H1 (cell line): ENCODE results near the gene VPREB1. TPM values are rescaled to one million over a fixed set of nuclear protein-coding genes. Genes with fewer than 3 reads are reported as not detected.

Source experiments
- CTCF ChIA-PET: fragments of 300-600 bp; sonication (Branson Sonifier 250); formaldehyde crosslinking; loops from one replicate; lab custom pipeline; 2021; ENCODE audit not compliant: partially characterized antibody; lab: Charles Lee
- POLR2A ChIA-PET: fragments of 300-600 bp; sonication (Branson Sonifier 250); formaldehyde crosslinking; loops from one replicate; lab custom pipeline; 2021; ENCODE audit warnings: inconsistent platforms; ENCODE audit not compliant: partially characterized antibody; lab: Charles Lee
- DNase-seq, 2 experiments: peaks; one replicate each; pipeline versions ENCODE4 v3.0.0 to v3.0.0-alpha.2; 2010 to 2022; ENCODE audit warnings: low spot score in 2 of 2, low read depth in 1 of 2, mixed read lengths in 1 of 2
- FAIRE-seq: peaks from 2 replicates; lab custom pipeline; 2011; peaks lifted over from hg19 to GRCh38; lab: Jason Lieb, UNC
- H2AFZ ChIP-seq: 2 replicates; pipeline ENCODE4 v1.8.1; 2012; ENCODE audit warnings: low read length, inconsistent platforms
- H2AK5ac ChIP-seq: 2 replicates; pipeline ENCODE4 v1.6.1; 2013; ENCODE audit warnings: low read depth, low read length
- H2BK120ac ChIP-seq: replicated peaks from 2 replicates; pipeline ENCODE3; 2013; ENCODE audit warnings: low read depth, low read length, inconsistent platforms
- H2BK12ac ChIP-seq: 2 replicates; pipeline ENCODE4 v1.6.1; 2013; ENCODE audit warnings: low read depth, low read length
- H2BK15ac ChIP-seq: 2 replicates; pipeline ENCODE4 v1.6.1; 2013; ENCODE audit warnings: low read length
- H2BK20ac ChIP-seq: 2 replicates; pipeline ENCODE4 v1.6.1; 2013; ENCODE audit warnings: low read length
- H2BK5ac ChIP-seq: 2 replicates; pipeline ENCODE4 v1.6.1; 2013; ENCODE audit warnings: low read depth, low read length
- H3K14ac ChIP-seq: 2 replicates; pipeline ENCODE4 v1.6.1; 2013; ENCODE audit warnings: inconsistent platforms; ENCODE audit not compliant: insufficient read length
- H3K18ac ChIP-seq: 2 replicates; pipeline ENCODE4 v1.6.1; 2013; ENCODE audit warnings: low read length; ENCODE audit errors: extremely low read depth
- H3K23ac ChIP-seq: 2 replicates; pipeline ENCODE4 v1.6.1; 2013; ENCODE audit warnings: inconsistent platforms; ENCODE audit not compliant: insufficient read length
- H3K23me2 ChIP-seq: 2 replicates; pipeline ENCODE4 v1.6.1; 2013; ENCODE audit warnings: low read depth, low read length
- H3K27ac ChIP-seq: 2 replicates; pipeline ENCODE4 v1.6.1; 2011; ENCODE audit warnings: low read depth, low read length, inconsistent platforms
- H3K27me3 ChIP-seq, 4 experiments: replicated peaks in 1 of 4; 1 replicate in 1 of 4; 2 replicates in 3 of 4; pipeline versions ENCODE4 v1.6.1 to v1.8.1; 2011 to 2013; ENCODE audit warnings: low read length in 3 of 4, mild to moderate bottlenecking in 3 of 4, inconsistent platforms in 2 of 4, mixed read lengths in 2 of 4, moderate library complexity in 1 of 4; ENCODE audit not compliant: control insufficient read depth in 3 of 4, insufficient read depth in 3 of 4; ENCODE audit errors: extremely low read depth in 1 of 4
- H3K36me3 ChIP-seq, 4 experiments: 2 replicates each; pipeline versions ENCODE4 v1.6.1 to v1.8.1; 2011 to 2013; ENCODE audit warnings: mild to moderate bottlenecking in 4 of 4, low read length in 3 of 4, moderate library complexity in 2 of 4, control low read depth in 1 of 4, inconsistent platforms in 1 of 4; ENCODE audit not compliant: insufficient read depth in 4 of 4, control insufficient read depth in 2 of 4
- H3K4ac ChIP-seq: replicated peaks from 2 replicates; pipeline ENCODE3; 2013; ENCODE audit warnings: low read length, low read depth, mixed read lengths, inconsistent platforms; ENCODE audit not compliant: insufficient read length
- H3K4me1 ChIP-seq, 4 experiments: replicated peaks in 1 of 4; 1 replicate in 1 of 4; 2 replicates in 3 of 4; pipeline versions ENCODE4 v1.6.1 to v1.8.1; 2011 to 2013; ENCODE audit warnings: low read length in 3 of 4, inconsistent platforms in 2 of 4, mixed read lengths in 1 of 4; ENCODE audit not compliant: insufficient read depth in 4 of 4, control insufficient read depth in 3 of 4
- H3K4me2 ChIP-seq, 2 experiments: 2 replicates each; pipeline versions ENCODE4 v1.6.1 to v1.8.1; 2011 to 2013; ENCODE audit warnings: low read depth in 2 of 2, low read length in 2 of 2, control low read depth in 1 of 2, inconsistent platforms in 1 of 2, mild to moderate bottlenecking in 1 of 2; ENCODE audit not compliant: insufficient read depth in 1 of 2
- H3K4me3 ChIP-seq, 4 experiments: fragments of 200-600, 300-600 bp in 1 of 4; sonication (generic), shearing (Covaris generic), sonication (Bioruptor Twin) in 1 of 4; 2 replicates each; pipeline versions ENCODE4 v1.5.1 to v1.8.1; 2011 to 2016; ENCODE audit warnings: low read length in 4 of 4, low read depth in 3 of 4, control low read depth in 2 of 4, inconsistent platforms in 2 of 4, mild to moderate bottlenecking in 2 of 4, mixed read lengths in 1 of 4, moderate library complexity in 1 of 4; ENCODE audit not compliant: insufficient read depth in 2 of 4; ENCODE audit errors: extremely low read depth in 1 of 4
- H3K56ac ChIP-seq: replicated peaks from 2 replicates; pipeline ENCODE3; 2013; ENCODE audit warnings: low read depth, mild to moderate bottlenecking, mixed read lengths, low read length, inconsistent platforms; ENCODE audit not compliant: insufficient read length
- H3K79me1 ChIP-seq: 2 replicates; pipeline ENCODE4 v1.6.1; 2013; ENCODE audit warnings: low read depth, low read length, control low read depth
- H3K79me2 ChIP-seq, 2 experiments: 2 replicates each; pipeline versions ENCODE4 v1.6.1 to v1.8.1; 2012 to 2013; ENCODE audit warnings: low read length in 2 of 2, mild to moderate bottlenecking in 2 of 2, inconsistent platforms in 1 of 2; ENCODE audit not compliant: insufficient read depth in 2 of 2, control insufficient read depth in 1 of 2
- H3K9ac ChIP-seq, 4 experiments: replicated peaks in 1 of 4; 1 replicate in 1 of 4; 2 replicates in 3 of 4; pipeline versions ENCODE4 v1.6.1 to v1.8.1; 2011 to 2013; ENCODE audit warnings: low read depth in 3 of 4, low read length in 3 of 4, control low read depth in 2 of 4, mild to moderate bottlenecking in 2 of 4, moderate library complexity in 2 of 4, inconsistent platforms in 1 of 4; ENCODE audit errors: extremely low read depth in 1 of 4
- H3K9me3 ChIP-seq, 2 experiments: 2 replicates each; pipeline versions ENCODE4 v1.6.1 to v1.8.1; 2012 to 2013; ENCODE audit warnings: mild to moderate bottlenecking in 2 of 2, moderate library complexity in 2 of 2, control low read depth in 1 of 2, inconsistent platforms in 1 of 2, low read depth in 1 of 2, low read length in 1 of 2, mixed read lengths in 1 of 2; ENCODE audit not compliant: insufficient read depth in 2 of 2
- H4K20me1 ChIP-seq, 2 experiments: replicated peaks in 1 of 2; 2 replicates each; pipeline versions ENCODE3 to v1.8.1; 2011 to 2013; ENCODE audit warnings: inconsistent platforms in 2 of 2, low read length in 2 of 2, mild to moderate bottlenecking in 1 of 2; ENCODE audit not compliant: insufficient read depth in 2 of 2, control insufficient read depth in 1 of 2
- H4K5ac ChIP-seq: 2 replicates; pipeline ENCODE4 v1.6.1; 2013; ENCODE audit warnings: low read length, low read depth, mixed read lengths, inconsistent platforms; ENCODE audit not compliant: insufficient read length
- H4K8ac ChIP-seq: 2 replicates; pipeline ENCODE4 v1.8.0; 2013; ENCODE audit warnings: mild to moderate bottlenecking, moderate library complexity, low read length, inconsistent platforms; ENCODE audit not compliant: insufficient read depth; ENCODE audit errors: extremely low read depth
- H4K91ac ChIP-seq: replicated peaks from 2 replicates; pipeline ENCODE3; 2013; ENCODE audit warnings: low read length, mixed read lengths, inconsistent platforms; ENCODE audit not compliant: insufficient read length
- BRCA1 ChIP-seq: IDR thresholded peaks from 2 replicates; pipeline ENCODE4 v1.6.1; 2012; ENCODE audit warnings: low read depth, low read length, improper control_type of control experiment
- JUN ChIP-seq: IDR thresholded peaks from 2 replicates; pipeline ENCODE4 v1.6.1; 2011; ENCODE audit warnings: low read depth, mild to moderate bottlenecking, improper control_type of control experiment, low read length
- MAFK ChIP-seq: IDR thresholded peaks from 2 replicates; pipeline ENCODE4 v1.6.1; 2012; ENCODE audit warnings: low read depth, mild to moderate bottlenecking, improper control_type of control experiment, low read length
- POLR2AphosphoS5 ChIP-seq: IDR thresholded peaks from 2 replicates; pipeline ENCODE4 v1.6.1; 2011; ENCODE audit warnings: low read depth, low read length
- POU5F1 ChIP-seq: IDR thresholded peaks from 2 replicates; pipeline ENCODE4 v1.6.1; 2011; ENCODE audit warnings: low read depth, mild to moderate bottlenecking, low read length, moderate library complexity
- SP4 ChIP-seq: IDR thresholded peaks from 2 replicates; pipeline ENCODE4 v1.6.1; 2012; ENCODE audit warnings: low read length, inconsistent platforms
- WGBS, 2 experiments: shearing (Covaris generic) in 1 of 2; methylation state at CpG; one replicate each; pipeline versions ENCODE4 v1.1.6 to v1.1.7; 2013 to 2015; ENCODE audit warnings: low lambda C conversion rate in 2 of 2, mixed read lengths in 2 of 2, inconsistent platforms in 1 of 2, low coverage in 1 of 2, missing lambda C conversion rate in 1 of 2; ENCODE audit not compliant: insufficient replicate concordance in 2 of 2, insufficient coverage in 1 of 2, insufficient read length in 1 of 2; ENCODE audit errors: extremely low coverage in 1 of 2, missing lambda C conversion rate in 1 of 2; 5-methylcytosine and 5-hydroxymethylcytosine counted together
- polyA plus RNA-seq, 7 experiments: library from polyadenylated mRNA; depleted of rRNA in 3 of 7; stranded (reverse) in 5 of 7; unstranded in 2 of 7; fragments of >200 nt in 5 of 7; fragments of 200-250 nt in 2 of 7; gene quantifications; 1 replicate in 5 of 7; 2 replicates in 1 of 7; 4 replicates in 1 of 7; pipeline versions ENCODE4 v1.2.1 to v1.2.3, GENCODE V29; 2011 to 2013; ENCODE audit warnings: missing spikeins in 2 of 7, mixed read lengths in 2 of 7
- total RNA-seq: library from RNA; stranded (reverse); fragmentation: NEBNext Ultra II Directional; extraction: Animal tissue kit (Norgen Biotek cat#: 25700); gene quantifications from 2 replicates; pipeline ENCODE4 v1.2.1, GENCODE V29; 2021

Gene VPREB1
- total and polyA plus RNA-seq, 2 of the 8 experiments (the other 6 are each of a cell fraction or from before 2014, with no cell fraction given): not detected

DNA sequence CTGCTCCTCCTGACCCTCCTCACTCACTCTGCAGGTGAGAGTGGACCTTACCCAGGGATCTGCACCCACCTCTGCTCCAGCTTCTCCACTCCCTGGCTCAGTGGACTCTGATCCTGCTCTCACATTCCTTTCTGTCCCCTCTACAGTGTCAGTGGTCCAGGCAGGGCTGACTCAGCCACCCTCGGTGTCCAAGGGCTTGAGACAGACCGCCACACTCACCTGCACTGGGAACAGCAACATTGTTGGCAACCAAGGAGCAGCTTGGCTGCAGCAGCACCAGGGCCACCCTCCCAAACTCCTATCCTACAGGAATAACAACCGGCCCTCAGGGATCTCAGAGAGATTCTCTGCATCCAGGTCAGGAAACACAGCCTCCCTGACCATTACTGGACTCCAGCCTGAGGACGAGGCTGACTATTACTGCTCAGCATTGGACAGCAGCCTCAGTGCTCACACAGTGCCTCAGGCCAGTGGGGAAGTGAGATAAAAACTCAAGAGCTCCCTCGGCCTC is 29.7 kb upstream of the VPREB1 start:
- no peak overlapping the region for H3K27ac ChIP-seq
- no peak overlapping the region for H3K56ac ChIP-seq
- no peaks in the 10 kb centered on the region for H3K9me3 ChIP-seq
- no peak overlapping the region for H3K4me3 ChIP-seq
- H3K23ac ChIP-seq: no peak overlapping the region
- no peak overlapping the region for H2BK20ac ChIP-seq
- H2AK5ac ChIP-seq: no peak overlapping the region
- H3K23me2 ChIP-seq: no peaks in the 10 kb centered on the region
- H3K27me3 ChIP-seq: peaks cover 84 to 99% (median 91%) of the 10 kb centered on the region in 4 experiments
- H3K79me2 ChIP-seq: no peaks in the 10 kb centered on the region
- H3K4me1 ChIP-seq: no peaks in the 10 kb centered on the region
- no peak overlapping the region for H3K18ac ChIP-seq
- H4K8ac ChIP-seq: no peak overlapping the region
- DNase-seq: no peak
- H3K4ac ChIP-seq: no peak overlapping the region
- no peak overlapping the region for H3K9ac ChIP-seq
- no peak overlapping the region for H2BK15ac ChIP-seq
- no peak overlapping the region for H2AFZ ChIP-seq
- no peak overlapping the region for H3K4me2 ChIP-seq
- WGBS, 2 experiments: 70% methylated on average over 5 of the region's 5 CpGs; no CpG with 5 or more reads in 1 of the 2 experiments
- POLR2A ChIA-PET: interaction anchor here (1.0 kb wide), 1 partner anchor 927 kb away, joined by 3 read pairs; the partner anchor contains the start of gene RSPH14
- H3K36me3 ChIP-seq: no peaks in the 10 kb centered on the region
- H3K79me1 ChIP-seq: no peaks in the 10 kb centered on the region
- H2BK120ac ChIP-seq: no peak overlapping the region
- no peak overlapping the region for H2BK5ac ChIP-seq
- no peak for TF ChIP-seq SP4
- no peak for TF ChIP-seq JUN
- no peak for TF ChIP-seq POLR2AphosphoS5
- TF ChIP-seq BRCA1: no peak
- no peak for TF ChIP-seq POU5F1
- no peak for TF ChIP-seq MAFK
- TF ChIP-seq, all 59 proteins: peak for 0
- Histone ChIP-seq H4K20me1 (peaks cover 6 to 22% of the 10 kb centered on the region in 2 experiments), H4K91ac (no peak overlapping the region), H3K14ac (no peak overlapping the region), H2BK12ac (no peak overlapping the region), H4K5ac (no peak overlapping the region)
- CTCF ChIA-PET: interaction anchor here (0.8 to 4.2 kb wide), 4 partner anchors 18 to 104 kb away, joined by 3 to 21 read pairs (median 4); no protein-coding TSS in a partner anchor
- FAIRE-seq: no peak
